ENCODE results near the gene SASH1.

The SASH1 gene
- total RNA-seq = 0 to 1.3 (median 0.72) reads per million in 4 experiments

DNA sequence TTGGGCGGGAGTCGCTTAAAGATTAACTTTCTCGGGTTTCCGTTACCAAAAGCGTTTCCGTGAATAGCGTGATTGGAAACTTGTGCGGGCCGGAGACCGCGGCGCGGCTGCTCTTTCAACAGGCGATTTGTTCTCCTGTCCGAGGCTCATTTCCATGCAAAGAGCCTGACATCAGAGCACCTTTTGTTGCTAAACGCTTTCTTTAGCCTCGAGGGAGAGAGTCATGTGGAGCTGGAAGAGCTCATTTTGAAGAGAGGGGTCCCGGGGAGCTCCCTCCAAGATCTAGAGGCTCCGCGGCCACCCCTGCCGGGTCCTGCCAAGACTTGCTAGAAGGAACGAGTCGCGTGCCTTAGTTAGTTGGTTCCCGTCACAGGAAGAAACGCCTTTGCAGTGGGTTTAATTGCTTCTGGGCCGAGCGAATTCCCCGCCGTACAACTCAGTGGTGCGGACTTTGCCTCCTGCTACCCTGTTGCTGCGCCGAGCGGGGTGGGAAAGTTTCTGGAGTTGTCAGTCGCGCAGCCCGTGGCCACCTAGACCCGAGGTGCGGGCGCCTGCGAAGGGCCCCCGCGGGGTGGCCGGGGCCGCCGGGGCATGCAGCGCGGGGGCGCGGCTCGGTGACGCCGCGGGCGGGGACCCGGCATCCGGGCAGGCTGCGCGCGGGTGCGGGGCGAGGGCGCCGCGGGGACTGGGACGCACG lies at the start of gene SASH1:
SASH1 (plus strand) TSS at position 489 of the 697 bp plus-strand sequence. CDS start 230 bp downstream, outside the sequence.
- no peak for DNase-seq

DNA sequence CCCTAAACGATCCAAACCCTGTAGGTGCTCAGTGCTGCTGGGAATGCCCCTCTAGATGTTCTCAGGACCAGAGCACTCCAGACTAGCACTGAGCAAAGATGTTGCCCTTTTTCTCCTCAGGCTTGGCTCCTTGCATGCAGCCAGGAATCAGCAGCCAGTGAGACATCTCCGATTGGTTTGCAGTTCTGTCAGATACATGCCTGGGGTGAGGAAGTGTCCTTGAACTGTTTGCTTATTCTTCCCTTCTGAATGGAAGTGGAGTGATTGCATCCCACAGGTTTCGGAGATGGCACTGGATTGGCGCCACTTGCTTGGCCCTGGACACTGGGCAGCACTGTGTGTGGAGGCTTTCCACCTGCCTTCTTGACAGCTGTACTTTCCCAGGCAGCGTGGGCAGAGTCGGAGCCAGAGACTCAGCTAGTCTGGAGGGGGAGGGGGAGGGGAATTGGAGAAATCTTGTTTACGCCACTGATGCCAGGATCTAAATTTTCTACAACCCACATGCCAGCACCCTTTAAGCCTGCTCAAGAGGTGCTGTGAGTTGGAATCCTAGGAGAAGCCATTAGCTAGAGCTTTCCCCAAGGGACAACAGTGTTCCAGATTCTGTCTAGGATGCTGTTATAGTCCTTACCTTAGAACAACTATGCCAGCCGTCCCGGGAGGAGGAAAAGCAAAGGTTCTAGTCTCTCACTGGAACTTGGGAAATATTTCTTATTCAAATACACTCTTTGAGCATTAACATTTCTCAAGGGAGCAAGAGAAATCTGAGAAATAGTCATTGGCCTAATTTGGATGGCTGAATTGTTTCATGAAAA lies 49.2 kb upstream of the SASH1 start:
- no peak for DNase-seq

DNA sequence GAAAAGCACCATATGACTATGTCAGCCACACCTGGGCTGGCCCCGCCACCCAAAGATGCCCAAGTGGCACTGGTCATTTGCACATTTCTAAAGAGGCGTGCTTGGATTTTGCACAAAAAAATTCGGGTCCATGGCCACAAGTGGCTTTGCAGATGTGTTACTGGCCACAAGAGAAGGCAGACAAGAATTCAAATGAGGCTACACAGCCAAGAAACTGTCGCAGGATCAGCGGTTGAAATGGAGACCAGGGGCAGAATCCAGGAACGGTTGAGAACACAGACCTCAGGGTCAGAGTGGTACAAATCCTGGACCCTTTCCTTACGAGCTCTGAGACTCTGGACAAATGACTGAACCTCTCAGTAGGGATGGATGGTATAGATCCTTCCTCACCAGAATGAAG lies 48.6 kb upstream of the SASH1 start:
- no peak for DNase-seq

DNA sequence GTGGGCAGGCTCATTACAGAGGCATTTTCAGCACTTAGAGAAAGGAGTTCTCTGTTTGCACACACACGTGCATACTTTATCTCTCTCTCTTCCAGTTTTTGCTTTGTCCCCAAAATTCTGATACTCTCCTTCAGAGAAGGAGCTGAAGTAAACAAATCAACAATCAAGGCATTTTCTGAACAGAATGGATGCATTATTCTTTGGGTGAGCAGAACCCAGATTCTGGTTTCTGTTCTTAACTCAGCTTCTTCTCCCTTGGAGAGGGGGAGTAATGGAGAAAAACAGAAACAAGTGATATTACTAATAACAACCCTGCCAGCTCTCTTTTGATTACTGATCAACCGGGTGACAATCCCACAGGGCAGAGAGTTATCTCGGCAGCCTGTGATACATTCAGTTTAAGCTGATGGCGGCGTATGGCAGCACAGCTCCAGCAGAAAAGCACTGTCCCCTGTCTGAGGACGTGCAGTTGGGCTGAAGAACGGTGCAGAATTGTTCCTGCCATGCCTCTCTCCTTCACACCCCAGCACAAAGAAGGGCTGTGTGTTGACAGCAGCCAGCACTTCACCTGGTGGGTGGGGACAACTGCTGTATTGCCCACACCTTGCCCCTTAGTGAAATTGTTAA lies 47.3 kb upstream of the SASH1 start:
- no peak for DNase-seq

DNA sequence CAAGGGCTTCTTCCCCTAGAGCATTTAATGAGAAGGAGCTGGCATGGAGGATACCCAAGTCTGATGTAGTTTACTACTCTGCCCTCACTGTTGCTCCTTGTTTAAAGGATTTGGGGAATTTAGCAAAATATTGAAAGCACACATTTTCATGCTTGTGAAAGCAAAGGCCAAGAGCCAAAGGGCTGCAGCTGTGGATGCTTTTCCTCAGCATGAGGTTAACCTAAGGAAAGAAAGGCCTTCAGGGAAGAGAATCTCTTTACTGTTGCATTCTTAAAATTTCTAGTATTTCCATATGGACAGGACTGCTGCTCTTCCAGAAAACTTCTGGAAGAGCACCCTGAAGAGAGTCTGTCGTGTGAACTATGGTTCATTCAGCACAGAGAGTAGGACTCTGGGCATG lies 45.9 kb upstream of the SASH1 start:
- no peak for DNase-seq

DNA sequence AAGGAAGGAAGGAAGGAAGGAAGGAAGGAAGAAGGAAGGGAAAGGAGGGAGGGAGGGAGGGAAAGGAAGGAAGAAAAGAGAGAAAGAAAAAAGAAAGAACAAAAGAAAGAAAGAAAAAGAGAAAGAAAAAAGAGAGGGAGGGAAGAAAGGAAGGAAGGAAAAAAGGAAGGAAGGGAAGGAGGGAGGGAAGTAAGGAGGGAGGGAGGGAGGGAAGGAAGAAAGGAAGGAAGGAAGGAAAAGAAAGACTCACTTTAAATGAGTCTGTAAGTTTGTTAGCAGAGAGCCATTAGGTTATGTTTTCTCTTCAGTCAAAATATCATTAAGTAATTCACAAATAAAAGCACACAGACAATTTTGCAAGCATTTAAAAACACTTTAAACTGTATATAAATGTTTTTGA lies 44.0 kb upstream of the SASH1 start:
- no peak for DNase-seq

DNA sequence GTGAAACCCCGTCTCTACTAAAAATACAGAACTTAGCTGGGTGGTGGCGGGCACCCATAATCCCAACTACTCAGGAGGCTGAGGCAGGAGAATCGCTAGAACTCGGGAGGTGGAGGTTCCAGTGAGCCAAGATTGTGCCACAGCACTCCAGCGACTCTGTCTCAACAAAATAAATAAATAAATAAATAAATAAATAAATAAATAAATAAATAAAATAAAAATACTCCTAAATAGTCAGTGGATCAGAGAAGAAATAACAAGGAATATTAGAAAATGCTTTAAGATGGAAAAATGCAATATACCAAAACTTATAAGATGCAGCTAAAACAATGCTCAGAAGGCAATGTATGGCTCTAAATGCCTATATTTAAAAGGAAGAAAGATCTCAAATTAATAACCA lies 39.0 kb upstream of the SASH1 start:
- DNase-seq = no peak

DNA sequence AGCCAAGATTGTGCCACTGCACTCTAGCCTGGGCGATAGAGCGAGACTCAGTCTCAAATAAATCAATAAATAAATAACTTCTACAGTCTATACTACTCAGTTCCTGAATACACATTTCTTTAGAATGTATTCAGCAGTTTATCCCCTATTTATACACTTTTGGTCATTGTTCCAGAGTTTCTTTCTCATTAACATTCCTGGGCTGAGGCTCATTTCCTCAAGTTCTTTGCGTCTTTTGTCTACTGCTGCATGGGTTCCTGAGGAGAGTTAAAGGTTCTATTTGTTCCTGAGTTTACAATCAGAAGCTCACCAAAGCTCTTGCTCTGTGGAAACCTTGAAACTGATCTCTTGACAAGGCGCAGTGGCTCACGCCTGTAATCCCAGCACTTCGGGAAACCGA lies 37.7 kb upstream of the SASH1 start:
- DNase-seq = no peak

DNA sequence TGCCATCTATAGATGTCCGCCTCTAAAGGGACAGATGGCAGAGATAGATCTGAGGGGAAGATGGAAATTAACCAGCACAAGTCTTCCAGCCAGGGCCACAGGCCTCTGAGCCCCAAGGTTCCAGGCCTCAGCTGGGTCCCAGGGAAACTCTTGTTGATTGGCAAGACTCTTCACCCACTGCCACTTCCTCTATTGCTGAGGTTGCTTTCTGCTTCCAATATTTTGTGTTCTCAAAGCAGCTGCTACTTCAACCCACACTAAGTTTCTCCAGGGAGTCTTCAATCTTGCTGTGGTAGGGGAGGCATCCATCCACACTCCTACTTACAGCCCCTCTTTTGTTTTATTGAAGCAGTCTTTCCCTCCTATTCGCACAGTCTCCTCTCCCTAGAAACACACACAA lies 36.4 kb upstream of the SASH1 start:
- DNase-seq = no peak

DNA sequence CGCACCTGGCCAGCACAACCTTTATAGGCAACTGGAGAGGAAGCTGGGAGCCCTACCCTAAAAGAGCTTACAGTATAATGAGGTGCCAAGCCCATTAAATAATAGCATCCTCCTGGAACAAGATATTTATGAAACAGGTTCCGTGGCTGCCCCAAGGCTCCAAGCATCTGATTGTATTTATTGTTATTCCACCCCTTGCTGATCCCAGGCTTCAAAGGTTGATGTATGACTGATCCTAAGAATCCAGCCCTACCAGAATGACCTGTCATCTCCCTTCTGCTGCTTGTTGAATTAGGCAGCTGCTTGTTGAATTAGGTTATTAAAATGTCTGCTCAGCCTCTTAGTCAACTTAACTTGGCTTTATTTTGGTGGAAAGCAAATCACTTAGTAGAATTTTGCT lies 35.2 kb upstream of the SASH1 start:
- DNase-seq = no peak

DNA sequence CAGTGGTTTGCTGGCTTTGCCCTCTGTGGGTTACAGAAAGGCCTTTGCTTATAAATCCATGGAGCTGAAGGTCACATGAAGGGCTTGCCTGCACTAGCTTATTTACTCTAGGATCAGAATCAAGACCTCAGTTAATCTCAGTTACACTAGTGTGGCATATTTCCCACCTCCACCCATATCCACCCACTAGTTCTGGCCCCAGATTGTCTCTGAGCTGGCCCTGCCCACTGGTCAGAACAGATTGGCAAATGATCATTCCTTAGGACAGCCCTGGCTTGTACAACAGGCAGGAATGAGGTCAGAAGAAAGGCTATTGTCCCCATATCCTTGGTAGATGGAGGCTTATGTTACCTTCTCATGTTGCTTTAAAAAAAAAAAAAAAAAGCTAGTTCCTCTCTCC lies 33.3 kb upstream of the SASH1 start:
- no peak for DNase-seq

DNA sequence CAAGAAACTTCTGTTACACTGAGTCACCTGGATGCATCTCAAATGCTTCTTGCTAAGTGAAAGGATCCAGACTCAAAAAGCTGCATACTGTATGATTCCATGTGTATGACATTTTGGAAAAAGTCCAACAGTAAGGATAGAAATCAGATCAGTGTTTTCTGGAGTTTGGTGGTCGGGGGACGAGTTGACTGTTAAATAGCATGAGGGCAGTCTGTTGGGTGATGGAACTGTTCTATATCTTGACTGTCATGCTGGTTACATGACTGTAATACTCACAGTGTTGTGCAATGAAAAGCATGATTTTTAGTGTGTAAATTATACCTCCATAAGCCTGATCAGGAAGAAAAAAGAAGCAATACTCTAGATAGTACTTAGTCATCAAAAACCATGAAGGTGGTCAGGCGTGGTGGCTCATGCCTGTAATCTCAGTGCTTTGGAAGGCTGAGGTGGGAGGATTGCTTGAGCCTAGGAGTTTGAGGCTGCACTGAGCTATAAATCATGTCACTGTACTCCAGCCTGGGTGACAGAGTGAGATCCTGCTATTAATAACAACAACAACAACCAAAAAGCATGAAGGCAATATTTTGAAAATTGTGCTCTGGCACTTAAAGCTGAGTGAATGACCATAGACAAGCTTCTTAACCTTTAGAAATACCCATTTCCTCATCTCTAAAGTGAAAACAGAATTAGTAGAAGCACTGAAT lies 30.5 kb upstream of the SASH1 start:
- DNase-seq = no peak

DNA sequence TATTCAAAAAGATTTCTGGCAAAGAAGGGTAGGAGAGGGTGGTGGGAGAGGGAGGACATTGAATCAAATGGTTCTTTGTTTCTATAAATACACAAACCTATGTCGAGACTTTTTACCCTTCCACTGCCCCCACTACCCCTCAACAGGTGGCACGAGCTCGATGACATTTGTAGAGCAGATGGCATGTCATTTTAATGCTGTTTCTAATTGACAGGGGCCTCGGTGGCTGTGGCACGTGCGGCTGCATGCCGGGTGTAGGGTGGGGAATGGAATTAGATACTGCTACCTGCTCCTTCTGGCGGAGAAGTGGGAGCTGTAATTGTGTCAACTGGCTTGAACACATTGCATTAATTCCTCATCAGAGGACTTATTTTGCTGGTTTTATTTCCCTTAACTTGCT lies 29.1 kb upstream of the SASH1 start:
- DNase-seq = no peak

DNA sequence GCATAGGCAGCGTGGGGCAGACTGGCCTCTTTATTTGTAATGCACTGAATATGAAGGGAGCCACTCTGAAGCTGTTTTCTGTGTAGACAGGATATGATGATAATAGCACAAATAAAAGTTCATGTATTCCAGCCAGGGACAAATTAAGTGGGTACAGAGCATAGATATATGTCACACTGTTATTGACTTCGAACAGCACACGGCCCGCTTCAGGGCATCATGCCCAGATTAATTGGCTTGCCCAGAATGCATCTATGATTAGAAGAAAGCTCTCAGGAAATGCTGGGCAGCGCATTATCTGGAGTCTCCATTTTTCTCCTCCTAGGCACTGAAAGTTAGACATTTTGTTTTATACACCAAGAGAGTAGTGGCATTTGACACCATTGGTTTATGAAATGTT lies 26.3 kb upstream of the SASH1 start:
- no peak for DNase-seq

DNA sequence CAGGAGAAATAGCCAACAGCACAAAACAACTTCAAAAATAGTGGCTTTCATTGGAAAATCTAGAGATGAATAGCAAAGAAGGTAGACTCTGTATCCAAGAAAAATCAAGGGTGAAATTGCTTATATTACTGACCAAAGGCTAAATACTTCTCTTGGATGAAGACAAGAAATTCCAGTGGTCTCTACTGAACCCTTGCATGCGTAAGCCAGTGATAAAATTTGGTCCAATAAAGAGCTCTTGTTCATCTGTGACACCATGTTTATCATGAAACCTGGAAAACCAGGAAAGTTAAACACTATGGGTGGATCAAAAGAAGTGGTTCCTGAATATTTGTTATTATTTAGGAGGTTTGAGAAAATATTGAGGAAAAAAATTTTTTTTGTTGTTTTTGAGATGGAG lies 25.6 kb upstream of the SASH1 start:
- no peak for DNase-seq

DNA sequence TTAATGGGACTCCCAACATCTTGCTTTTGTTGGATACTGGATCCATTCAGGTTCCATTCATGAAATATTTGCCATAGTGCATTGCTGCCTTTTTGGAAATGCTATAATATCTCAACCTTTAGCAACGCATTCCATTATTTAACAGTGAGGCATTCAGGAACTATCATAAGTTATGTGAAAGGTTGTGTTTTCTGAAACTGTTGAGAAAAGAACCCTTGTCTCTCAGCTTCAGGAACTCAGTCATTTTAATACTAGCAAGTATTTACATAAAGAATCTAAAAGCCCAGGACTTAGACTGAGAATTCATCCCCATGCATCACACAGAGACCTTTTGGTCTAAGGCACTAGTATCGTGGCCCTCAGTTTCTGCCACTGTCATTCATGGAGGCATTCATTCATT lies 24.9 kb upstream of the SASH1 start:
- DNase-seq = no peak

DNA sequence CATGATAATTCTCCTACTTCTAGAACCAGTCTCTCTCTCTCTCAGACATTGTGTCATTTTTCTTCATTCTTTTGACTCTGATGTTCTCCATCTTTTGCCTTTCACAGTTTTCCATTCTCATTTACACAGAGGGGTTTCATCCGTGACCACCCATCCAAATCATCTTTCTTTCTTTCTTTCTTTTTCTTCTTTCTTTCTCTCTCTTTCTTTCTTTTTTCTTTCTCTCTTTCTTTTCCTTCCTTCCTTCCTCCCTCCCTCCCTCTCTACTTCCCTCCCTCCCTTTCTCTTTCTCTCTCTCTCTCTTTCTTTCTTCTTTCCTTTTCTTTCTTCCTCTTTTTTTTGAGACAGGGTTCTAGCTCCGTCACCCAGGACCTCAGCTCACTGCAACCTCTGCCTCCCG lies 19.9 kb upstream of the SASH1 start:
- DNase-seq = no peak

DNA sequence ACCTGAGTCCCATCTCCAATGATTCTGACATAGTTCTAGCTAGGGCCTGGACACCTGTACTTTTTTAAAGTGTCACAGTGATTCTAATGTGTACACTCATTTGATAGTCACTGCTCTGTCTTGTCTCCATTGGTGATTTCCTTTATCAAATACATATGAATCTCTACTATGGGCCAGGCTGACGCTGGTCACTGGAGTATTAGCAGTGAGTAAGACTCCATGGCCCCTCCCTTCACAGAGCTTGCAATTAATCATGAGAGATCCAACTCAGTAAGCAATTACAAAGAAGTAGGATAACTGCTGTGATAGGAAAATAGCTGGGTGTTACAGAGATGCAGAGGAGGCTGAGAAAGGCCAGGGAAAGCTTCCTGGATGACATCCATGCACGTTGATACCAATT lies 19.3 kb upstream of the SASH1 start:
- DNase-seq = no peak

DNA sequence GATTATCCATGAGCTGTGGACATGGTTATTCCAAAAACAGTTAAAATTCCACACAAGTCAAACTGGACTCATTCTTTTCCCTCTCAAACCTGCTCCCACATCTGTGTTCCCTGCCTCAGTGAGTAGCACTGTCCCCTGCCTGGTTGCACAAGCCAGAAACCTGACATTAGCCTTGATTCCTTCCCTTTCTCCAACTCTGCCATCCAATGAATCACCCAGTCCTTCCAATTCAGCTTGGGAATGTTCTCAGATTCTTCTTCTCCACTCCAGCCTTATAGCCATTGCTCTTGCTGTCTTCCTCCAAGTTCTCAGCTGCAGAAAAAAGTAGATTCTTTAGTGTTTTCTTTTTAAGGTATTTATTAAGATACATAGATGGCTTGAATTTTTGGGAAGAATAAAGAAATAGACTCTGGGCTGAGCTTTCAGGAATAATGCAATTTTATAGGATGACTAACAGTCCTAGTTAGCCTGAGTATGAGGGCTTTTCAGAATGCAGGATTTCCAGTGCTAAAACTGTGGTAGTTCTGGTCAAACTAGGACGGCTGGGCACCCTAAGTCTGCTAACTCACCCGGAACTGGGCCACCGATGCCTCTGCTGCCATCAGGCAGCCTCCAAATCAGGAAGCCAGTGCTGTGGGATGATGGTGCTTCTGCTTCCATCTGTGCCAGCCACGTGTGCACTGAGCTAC lies 18.2 kb upstream of the SASH1 start:
- no peak for DNase-seq

DNA sequence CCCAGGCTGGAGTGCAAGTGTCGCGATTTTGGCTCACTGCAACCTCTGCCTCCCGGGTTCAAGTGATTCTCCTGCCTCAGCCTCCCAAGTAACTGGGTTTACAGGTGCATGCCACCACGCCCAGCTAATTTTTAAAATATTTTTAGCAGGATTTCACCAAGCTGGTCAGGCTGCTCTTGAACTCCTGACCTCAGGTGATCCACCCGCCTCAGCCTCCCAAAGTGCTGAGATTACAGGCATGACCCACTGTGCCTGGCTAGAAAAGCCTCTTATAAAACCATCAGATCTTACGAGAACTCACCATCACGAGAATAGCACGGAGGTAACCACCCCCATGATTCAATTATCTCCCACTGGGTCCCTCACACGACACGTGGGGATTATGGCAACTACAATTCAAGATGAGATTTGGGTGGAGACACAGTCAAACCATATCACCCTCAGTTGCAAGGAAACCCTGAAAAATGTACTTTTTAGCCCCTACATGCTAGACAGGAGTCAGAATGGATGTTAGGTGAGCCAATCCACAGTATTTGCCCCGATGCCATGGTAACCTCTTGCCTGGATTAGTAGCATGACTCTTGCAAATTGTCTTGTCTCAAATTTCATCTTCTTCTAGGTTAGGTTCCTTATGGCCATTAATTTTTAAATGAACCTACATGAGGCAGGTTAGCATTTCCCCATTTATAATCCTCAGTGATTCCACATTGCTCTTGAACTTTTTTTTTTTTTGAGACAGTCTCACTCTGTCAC lies 17.1 kb upstream of the SASH1 start:
- no peak for DNase-seq

DNA sequence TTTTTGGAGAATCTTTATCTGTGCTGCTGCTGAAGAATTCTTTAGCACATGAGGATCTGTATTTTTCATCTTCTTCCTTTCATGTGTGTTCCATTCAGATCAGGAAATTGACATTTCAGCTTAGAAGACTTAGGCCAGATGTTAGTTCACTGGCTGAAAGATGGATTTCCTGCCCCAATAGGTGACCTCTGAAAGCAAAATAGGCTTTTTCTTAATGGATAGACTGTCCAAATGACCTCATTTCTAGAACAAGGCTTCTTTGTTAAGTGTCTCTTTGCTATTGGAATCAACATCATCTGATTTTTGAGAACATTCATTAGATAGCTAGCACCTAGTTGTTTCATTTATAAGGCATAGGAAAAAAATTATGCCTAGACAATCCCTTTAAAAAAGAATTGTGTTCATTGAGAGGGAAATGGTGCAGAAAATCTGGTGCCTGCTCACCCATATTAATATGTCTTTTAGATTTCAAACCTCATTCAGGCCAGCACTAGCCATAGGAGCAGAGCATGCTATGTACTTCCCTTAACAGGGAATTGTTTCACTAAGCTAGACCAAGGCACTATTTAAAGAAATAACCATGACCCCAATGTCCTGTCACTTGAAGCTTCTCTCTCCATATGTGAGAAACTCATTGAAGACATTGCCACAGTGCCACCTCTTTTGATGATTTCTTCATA lies 13.6 kb upstream of the SASH1 start:
- DNase-seq = no peak
